HG03159 (cell line): ENCODE measurements around the gene RAP2B.
"Not testable (repeated sequence)": the region's sequence is repeated elsewhere in the genome, so short reads cannot be mapped to it uniquely, and the experiment has no call there.

ENCODE experiments used
- ATAC-seq: cut with Tn5 transposase; IDR thresholded peaks from one replicate; pipeline ENCODE4 v1.9.1; 2021; ENCODE audit warnings: mild to moderate bottlenecking, moderate library complexity; ENCODE audit not compliant: unreplicated experiment

The RAP2B gene

DNA sequence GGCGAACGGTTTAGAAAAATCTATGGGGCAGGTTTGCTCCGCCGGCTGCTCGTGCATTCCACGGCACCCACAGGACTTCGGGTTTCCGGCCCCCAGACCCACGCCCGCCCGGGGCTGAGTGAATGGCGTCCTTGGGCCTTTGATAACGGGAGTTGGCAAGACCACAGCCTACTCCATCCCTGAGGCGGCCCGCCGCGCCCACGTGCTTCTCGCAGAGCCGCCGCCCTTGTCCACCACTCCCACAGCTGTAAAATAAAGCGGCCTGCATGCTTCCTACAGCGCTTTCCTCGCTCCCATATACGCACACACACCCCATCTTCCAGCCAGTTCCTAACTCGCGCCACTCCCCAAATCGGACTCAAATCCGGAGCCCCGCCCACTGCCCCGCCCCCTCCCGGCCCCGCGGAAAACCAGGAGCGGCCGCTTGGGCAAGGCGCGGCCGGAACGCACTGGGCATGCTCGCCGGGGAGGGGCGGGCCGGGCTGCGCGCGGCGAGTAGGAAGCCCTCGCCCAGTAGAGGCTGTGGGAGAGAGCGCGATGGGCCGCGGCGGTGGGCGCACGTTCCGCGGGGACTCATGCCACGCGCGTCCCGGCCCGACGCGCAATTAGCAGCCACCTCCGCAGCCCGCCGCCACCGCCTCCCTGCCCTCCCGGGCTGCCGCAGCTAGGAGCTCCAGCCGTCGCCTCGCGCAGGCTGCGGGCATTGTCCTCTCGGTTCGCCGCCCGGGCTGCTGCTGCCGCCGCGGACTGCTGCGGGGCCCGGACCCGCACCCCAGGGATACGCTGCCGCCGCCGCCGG, at the start of gene RAP2B:
Gene RAP2B (plus strand): TSS at position 513 of the 799 bp plus-strand sequence. CDS start 468 bp downstream, outside the sequence.
- peak; percentile 48 for ATAC-seq

GRCh38 chr3:153113541-153113940, 48.5 kb upstream of the RAP2B start:
- ATAC-seq: no peak

DNA sequence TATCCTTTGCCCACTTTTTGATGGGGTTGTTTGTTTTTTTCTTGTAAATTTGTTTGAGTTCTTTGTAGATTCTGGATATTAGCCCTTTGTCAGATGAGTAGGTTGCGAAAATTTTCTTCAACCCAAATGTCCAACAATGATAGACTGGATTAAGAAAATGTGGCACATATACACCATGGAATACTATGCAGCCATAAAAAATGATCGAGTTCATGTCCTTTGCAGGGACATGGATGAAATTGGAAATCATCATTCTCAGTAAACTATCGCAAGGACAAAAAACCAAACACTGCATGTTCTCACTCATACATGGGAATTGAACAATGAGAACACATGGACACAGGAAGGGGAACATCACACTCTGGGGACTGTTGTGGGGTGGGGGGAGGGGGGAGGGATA, 47.8 kb upstream of the RAP2B start:
- not testable (repeated sequence) for ATAC-seq

- ATAC-seq: no peak
Measured at GRCh38 chr3:153115326-153115725, 46.7 kb upstream of the RAP2B start.

GRCh38 chr3:153127788-153128187, 34.2 kb upstream of the RAP2B start:
- no peak for ATAC-seq

DNA sequence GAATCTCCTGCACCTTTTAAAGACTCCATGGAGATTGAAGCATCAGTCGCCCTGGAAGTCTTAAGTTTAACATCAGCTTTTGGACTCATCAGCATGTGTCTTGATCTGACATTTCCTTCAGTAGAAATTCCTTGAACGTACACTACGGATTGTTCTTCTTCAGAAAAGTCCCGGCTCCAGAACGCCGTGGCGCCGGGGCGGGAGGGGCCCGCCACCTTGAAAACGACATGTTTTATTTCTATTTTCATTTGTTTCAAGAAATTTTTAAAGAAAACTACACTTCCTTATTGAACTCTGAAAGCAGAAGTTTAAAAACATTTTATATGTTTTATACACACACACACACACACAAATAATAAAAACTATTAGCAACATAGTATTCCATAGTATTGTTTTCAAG, 32.6 kb upstream of the RAP2B start:
- ATAC-seq: no peak

DNA sequence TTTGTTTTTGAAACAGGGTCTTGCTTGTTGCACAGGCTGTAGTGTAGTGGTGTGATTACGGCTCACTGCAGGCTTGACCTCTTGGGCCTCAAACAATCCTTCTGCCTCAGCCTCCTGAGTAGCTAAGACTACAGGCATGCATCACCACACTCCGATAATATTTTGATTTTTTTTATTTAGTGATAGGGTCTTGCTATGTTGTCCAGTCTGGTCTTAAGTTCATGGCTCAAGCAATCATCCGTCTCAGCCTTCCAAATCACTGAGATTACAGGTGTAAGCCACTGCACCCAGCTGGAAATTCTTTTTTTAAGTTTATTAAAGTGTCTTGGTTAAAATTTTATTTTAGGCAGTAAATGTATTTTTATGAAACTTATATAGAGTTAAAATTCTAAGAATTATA, 32.2 kb upstream of the RAP2B start:
- ATAC-seq: no peak

DNA sequence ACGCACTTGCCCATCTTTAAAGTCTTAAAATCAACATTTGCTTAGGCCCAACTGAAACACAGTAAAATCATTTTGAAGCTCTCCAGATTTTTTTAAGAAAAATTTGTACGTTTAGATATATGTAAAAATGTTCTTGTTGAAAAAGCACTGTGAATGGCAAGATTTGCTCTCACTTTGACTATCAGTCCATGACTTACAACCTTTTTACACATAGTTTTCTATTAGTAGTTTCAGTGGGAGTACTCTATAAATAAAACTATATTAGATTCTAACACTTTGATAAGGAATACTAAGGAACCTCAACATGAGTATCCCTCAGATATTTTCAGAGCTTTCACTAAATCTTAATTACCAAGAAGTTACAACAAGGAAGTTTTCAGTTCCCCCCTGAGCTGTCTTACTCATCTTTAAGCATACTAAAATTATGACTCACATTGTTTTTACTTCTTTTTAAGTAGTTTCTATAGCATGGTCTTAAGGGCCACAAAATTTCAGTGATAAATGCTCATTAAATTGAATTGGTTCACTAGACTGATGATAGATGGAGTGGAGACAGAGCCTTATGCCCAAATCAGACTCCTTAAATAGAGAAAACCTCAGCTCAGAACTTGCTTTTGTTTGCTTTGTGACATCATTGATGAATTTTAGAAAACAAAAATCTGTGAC, 31.6 kb upstream of the RAP2B start:
- ATAC-seq: peak; percentile 93

DNA sequence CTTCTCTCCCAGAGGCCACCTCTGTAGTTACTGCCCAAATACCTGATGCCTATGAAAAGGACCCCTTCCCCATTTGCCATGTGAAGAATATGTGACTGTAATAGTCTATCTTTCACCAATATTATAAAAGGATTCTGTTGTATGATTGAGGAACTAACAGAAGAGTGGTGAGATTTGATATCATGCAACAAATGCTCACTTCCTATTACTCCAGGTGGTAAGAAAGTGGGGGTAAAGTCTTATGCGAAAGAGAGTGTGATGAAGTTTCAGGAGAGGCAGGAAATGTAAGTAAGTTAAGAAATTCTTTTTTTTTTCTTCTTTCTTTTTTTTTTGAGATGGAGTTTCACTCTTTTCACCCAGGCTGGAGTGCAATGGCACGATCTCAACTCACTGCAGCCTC, 24.4 kb upstream of the RAP2B start:
- ATAC-seq: peak; percentile 57

DNA sequence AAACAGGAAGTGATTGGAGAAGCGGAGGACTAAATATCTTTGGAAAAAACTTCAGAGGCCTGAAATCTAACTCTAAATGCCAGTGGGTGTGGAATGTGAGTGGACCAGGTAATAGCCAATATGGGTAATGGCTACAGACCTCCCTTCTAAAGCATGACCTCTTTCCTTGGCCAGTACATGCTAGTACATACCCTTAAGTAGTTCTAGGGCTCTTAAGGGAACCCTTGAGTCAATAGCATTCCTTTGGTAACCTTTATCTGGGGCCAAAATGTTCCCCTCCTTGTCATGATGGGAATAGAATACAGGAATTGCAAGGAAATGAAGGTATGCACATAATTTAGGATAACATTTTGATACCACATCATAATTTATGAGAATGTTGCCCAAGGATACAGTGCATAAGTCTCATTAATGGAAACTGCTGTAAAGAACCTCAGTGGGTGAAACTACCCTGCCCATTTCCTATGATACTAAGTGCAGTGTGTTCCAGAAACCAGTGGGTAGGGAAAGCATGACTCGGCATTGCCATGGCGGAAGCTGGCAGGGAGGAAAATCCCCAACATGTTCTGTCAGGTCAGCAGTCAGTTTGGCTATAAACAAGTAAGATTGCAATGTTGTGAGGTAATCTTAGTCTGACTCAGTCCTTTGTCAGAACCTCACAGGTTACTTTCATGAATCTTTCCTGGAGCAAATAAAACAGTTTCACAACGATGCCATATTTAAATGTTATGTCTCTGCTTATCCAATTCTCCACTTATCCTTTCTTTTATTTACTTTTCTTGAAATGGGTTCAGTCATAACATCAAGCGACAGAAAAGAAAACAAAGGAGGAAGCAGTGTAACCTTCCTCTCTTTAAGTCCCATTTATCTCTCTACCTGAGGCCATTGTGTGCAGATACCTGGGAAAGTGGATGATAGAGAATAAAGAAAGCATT, 23.5 kb upstream of the RAP2B start:
- ATAC-seq: peak; percentile 68

- no peak for ATAC-seq
Measured at GRCh38 chr3:153142961-153143360, 19.1 kb upstream of the RAP2B start.

- ATAC-seq: no peak
Measured at GRCh38 chr3:153144071-153144470, 18.0 kb upstream of the RAP2B start.

DNA sequence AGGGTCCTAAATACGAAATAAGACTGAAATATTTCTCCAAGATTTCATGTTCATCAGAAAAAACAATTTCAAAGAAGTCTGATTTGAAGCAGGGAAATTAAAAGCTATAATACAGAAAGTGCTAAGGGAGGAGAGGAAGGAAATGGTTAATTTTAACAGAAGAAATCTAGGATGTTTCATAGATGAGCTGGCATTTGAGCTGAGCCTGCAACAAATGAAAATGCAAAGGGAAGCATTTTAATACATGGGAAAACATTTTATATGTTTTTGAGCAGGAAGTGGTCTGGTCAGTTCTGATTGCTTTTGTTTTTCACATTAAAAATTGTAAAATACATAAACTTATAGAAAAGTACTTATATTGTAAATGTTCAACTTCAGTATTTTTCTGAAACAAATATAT, 17.2 kb upstream of the RAP2B start:
- no peak for ATAC-seq

GRCh38 chr3:153145454-153145853, 16.6 kb upstream of the RAP2B start:
- no peak for ATAC-seq

GRCh38 chr3:153146191-153147053, 15.6 kb upstream of the RAP2B start:
- peak; percentile 54 for ATAC-seq

DNA sequence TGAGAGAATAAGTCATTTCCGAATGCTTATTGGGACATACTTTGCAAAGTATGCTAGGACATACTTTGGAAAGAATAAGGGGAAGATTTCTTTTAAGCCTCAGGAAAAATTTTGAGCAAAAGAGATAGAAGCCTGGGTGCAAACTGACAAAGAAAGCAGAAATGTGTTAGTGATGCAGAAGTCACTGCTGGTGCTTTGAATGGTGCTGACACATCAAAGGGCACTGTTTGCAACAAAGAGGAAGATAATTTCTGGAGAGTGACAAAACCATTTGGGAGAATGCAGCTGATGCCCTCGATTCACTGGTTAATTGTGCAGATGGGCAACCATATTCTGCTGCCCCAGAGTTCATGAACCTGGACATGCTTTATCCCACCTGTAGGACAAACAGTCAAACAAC, 11.0 kb upstream of the RAP2B start:
- ATAC-seq: no peak

DNA sequence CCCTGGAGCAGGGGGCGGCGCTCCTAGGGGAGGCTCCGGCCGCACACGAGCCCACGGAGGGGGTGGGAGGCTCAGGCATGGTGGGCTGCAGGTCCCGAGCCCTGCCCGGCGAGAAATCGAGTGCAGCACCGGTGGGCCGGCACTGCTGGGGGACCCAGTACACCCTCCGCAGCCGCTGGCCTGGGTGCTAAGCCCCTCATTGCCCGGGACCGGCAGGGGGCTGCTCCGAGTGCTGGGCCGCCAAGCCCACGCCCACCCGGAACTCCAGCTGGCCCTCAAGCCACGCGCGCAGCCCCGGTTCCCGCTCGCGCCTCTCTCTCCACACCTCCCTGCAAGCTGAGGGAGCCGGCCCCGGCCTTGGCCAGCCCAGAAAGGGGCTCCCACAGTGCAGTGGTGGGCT, 6.2 kb upstream of the RAP2B start:
- not testable (repeated sequence) for ATAC-seq

- ATAC-seq: no peak
Measured at GRCh38 chr3:153158189-153158588, 3.8 kb upstream of the RAP2B start.

DNA sequence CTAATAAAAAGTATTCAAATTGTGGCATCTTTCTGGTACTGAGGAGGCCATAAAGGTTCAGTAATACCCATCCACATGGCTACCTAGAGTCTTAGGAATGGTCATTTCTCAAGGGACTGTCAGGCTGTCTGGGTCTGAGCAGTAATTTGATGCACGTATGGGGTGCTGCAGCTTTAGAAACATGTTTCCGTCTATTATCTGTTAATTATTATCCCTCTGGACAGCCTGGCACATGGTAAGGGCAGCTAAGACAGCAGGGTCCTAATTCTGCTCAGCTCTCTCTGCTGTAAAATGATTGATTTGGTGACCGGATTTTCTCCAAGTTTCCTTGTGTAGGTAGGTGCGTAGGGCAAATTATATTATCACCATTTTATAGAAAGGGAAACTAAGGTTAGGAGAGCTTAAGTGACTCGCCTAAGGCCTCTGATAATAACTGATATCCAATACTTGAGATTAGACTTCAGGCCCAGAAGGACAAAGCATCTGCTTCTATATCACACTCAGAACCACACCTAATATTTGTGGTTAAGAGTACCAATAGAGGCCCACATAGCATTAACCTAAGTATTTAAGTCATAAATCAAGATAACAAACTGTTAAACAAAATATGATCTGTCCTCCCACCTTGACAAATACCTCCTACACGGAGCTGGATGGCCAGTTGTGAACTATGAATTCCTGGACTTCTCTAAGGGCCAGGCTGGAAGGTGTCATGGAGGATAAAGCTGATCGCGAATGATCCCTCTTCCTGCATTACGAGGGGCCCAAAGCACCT, 2.9 kb upstream of the RAP2B start:
- no peak for ATAC-seq
